GM19324 (cell line): ENCODE measurements around the gene SLC7A8.
"Not testable (repeated sequence)": the region's sequence is repeated elsewhere in the genome, so short reads cannot be mapped to it uniquely, and the experiment has no call there.

ENCODE experiments used
- ATAC-seq: cut with Tn5 transposase; IDR thresholded peaks from one replicate; pipeline ENCODE4 v1.9.1; 2021; ENCODE audit warnings: mild to moderate bottlenecking, moderate library complexity; ENCODE audit not compliant: unreplicated experiment, low FRiP score

SLC7A8 gene

GRCh38 chr14:23183479-23183878 lies at the start of gene SLC7A8:
Gene SLC7A8 (minus strand): TSS chr14:23183660. CDS start chr14:23182914, 746 bp downstream.
- no peak for ATAC-seq

GRCh38 chr14:23232241-23232808 lies 48.9 kb upstream of the SLC7A8 start:
- not testable (repeated sequence) for ATAC-seq

- no peak for ATAC-seq
Measured at GRCh38 chr14:23228812-23229211, 45.4 kb upstream of the SLC7A8 start.

GRCh38 chr14:23227566-23227965 lies 44.1 kb upstream of the SLC7A8 start:
- no peak for ATAC-seq

GRCh38 chr14:23224958-23225357 lies 41.5 kb upstream of the SLC7A8 start:
- not testable (repeated sequence) for ATAC-seq

GRCh38 chr14:23219075-23219474 lies 35.6 kb upstream of the SLC7A8 start:
- ATAC-seq: no peak

GRCh38 chr14:23217032-23218020 lies 33.9 kb upstream of the SLC7A8 start:
- ATAC-seq: no peak

- ATAC-seq: no peak
Measured at GRCh38 chr14:23215421-23215820, 32.0 kb upstream of the SLC7A8 start.

- ATAC-seq: no peak
Measured at GRCh38 chr14:23209651-23210423, 26.4 kb upstream of the SLC7A8 start.

- no peak for ATAC-seq
Measured at GRCh38 chr14:23208324-23208723, 24.9 kb upstream of the SLC7A8 start.

GRCh38 chr14:23207146-23207540 lies 23.7 kb upstream of the SLC7A8 start:
- ATAC-seq: no peak

GRCh38 chr14:23206422-23207145 lies 23.1 kb upstream of the SLC7A8 start:
- ATAC-seq: no peak

GRCh38 chr14:23202001-23202400 lies 18.5 kb upstream of the SLC7A8 start:
- ATAC-seq: no peak

- ATAC-seq: not testable (repeated sequence)
Measured at GRCh38 chr14:23199141-23199540, 15.7 kb upstream of the SLC7A8 start.

- not testable (repeated sequence) for ATAC-seq
Measured at GRCh38 chr14:23196487-23196886, 13.0 kb upstream of the SLC7A8 start.

GRCh38 chr14:23195552-23196101 lies 12.2 kb upstream of the SLC7A8 start:
- no peak for ATAC-seq

- no peak for ATAC-seq
Measured at GRCh38 chr14:23193432-23193831, 10.0 kb upstream of the SLC7A8 start.

- no peak for ATAC-seq
Measured at GRCh38 chr14:23187925-23188324, 4.5 kb upstream of the SLC7A8 start.

- ATAC-seq: no peak
Measured at GRCh38 chr14:23186913-23187654, 3.6 kb upstream of the SLC7A8 start.
